Retinal pigment epithelial cell (primary cell): ENCODE measurements around the gene OTOL1.

Experiments used
- DNase-seq: peaks from one replicate; pipeline ENCODE4 v3.0.0-alpha.2; 2010; ENCODE audit warnings: low read depth
- H3K4me3 ChIP-seq: 2 replicates; pipeline ENCODE4 v1.5.1; 2011; ENCODE audit warnings: mild to moderate bottlenecking, low read length, control low read depth, moderate library complexity
- CTCF ChIP-seq: conservative IDR thresholded peaks from 2 replicates; pipeline ENCODE4 v1.5.1; 2011; ENCODE audit warnings: low read depth, low read length, control low read depth, inconsistent platforms

The OTOL1 gene

GRCh38 chr3:161496508-161496907, at the start of gene OTOL1:
Gene OTOL1 (plus strand): TSS chr3:161496808. CDS start chr3:161496808, 0 bp downstream.
- no peak for TF ChIP-seq CTCF
- DNase-seq: no peak
- no peak within 1 kb of the TSS for H3K4me3 ChIP-seq

DNA sequence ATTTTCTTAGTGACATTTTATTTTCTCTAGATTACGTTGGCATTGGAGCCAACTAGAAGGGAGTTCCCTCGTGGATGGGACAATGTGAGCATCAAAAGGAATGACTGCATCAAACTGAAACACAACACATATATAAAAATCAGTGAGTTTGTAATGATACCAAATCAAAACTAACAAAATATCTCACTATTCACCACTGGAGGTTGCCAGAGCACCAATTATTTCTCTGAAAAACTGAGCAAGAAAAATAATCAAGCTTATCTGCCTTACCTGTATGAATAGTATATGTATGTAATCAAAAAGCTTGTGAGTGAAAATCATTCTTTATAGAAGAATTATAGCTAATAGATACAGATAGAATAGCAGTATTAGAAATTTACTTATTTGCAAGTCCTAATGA, 46.8 kb upstream of the OTOL1 start:
- no peak overlapping the region for H3K4me3 ChIP-seq
- TF ChIP-seq CTCF: no peak
- no peak for DNase-seq

- no peak for TF ChIP-seq CTCF
- DNase-seq: no peak
- H3K4me3 ChIP-seq: no peak overlapping the region
Observed at GRCh38 chr3:161452179-161452578, 44.4 kb upstream of the OTOL1 start.

DNA sequence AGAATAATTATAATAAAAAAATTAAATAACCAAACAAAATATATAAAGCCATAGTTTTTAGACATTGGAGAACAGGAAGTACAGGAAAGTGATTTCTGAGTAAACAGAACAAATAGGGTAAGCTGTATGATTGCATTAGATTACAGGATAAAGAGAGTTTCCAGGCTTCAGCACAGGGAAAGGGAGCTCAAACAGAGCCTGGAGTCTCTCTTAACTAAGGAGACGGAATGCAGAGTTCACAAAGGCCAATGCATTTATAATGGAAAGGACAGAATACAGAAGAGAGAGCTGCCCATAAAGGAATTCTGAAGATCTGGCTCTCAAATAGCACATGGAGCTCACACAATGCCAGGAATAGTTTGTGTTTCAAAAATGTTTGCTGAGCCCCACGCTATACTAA, 42.0 kb upstream of the OTOL1 start:
- no peak for TF ChIP-seq CTCF
- no peak for DNase-seq
- H3K4me3 ChIP-seq: no peak overlapping the region

- H3K4me3 ChIP-seq: no peak overlapping the region
- TF ChIP-seq CTCF: no peak
Observed at GRCh38 chr3:161455962-161456361, 40.6 kb upstream of the OTOL1 start.

DNA sequence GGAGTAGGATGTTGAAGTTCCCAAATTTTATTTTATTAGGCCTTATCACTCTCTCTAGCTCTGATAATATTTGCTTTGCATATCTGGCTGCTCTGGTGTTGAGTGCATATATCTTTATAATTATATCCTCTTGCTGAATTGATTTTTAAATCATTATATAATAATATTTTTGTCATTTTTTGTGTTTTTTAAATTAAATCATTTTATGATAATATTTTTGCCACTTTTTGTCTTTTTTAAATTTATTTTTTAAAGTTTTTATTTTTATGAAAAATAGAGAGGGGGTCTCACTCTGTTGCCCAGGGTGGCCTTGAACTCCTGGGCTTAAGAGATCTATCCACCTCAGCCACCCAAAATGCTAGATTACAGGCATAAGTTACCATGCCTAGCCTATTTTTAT, 34.5 kb upstream of the OTOL1 start:
- TF ChIP-seq CTCF: no peak
- no peak overlapping the region for H3K4me3 ChIP-seq
- no peak for DNase-seq

More at GRCh38 chr3:161455962-161456361, 40.6 kb upstream of the OTOL1 start:
- no peak for DNase-seq

- no peak for DNase-seq
- TF ChIP-seq CTCF: no peak
- no peak overlapping the region for H3K4me3 ChIP-seq
Observed at GRCh38 chr3:161471211-161471610, 25.4 kb upstream of the OTOL1 start.
